ENCODE data around the gene SUGT1.

GRCh38 chr13:52638666-52639328, 13.8 kb upstream of the SUGT1 start:
- TF ChIP-seq POLR2A (IDR thresholded peaks at IDR 0.05; ENCODE audit: extremely low read depth, insufficient read length) (no peak), CTCF (IDR thresholded peaks at IDR 0.05; ENCODE audit: low read depth, low read length) (no peak), MAX (IDR thresholded peaks at IDR 0.05; ENCODE audit: low read depth, low read length) (no peak)

Data from NB4 (cell line).